NCI-H146 (cell line): Measurements from ENCODE around the gene CCDC38.

Experiments used
- DNase-seq: peaks from one replicate; lab custom pipeline; 2025; lab: John Stamatoyannopoulos, UW

Gene CCDC38

DNA sequence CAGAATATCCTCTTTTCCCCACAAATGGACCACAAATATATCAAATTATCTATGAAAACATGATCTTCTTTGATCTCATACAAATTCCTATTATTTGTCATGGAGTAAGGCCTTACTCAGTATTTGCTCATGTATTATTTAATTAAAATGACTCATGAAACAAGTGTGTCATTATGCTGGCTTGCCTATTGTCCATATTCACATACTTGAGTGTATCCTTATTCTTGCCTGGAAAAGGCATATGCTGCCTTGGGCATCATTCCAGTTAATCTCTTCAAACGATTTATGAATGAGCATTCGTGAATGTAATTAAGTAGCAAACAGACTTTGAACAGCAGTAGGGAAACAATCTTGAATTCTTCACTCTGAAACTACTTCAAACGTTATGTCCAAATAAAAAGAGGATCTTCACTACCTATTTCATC is 106.2 kb downstream of the CCDC38 start:
- DNase-seq = peak; percentile 25

DNA sequence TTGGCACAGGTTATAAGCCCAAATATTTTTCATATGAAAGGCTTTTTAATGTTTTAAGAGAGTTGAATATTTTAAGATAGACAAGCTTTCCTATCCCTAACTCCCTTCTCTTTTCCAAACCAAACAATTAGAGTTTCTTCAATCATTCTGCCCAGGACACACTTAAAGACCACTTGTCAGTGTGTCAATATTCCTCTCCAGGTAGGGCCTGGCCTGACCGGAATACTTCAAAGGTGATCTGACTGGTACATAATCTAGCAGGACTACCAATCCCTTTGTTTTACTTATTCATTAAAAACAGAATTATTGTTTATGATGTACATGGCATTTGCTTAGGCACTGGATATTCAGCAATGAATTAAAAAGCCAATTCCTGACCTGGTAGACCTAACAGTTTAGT is 107.8 kb downstream of the CCDC38 start:
- DNase-seq = no peak

DNA sequence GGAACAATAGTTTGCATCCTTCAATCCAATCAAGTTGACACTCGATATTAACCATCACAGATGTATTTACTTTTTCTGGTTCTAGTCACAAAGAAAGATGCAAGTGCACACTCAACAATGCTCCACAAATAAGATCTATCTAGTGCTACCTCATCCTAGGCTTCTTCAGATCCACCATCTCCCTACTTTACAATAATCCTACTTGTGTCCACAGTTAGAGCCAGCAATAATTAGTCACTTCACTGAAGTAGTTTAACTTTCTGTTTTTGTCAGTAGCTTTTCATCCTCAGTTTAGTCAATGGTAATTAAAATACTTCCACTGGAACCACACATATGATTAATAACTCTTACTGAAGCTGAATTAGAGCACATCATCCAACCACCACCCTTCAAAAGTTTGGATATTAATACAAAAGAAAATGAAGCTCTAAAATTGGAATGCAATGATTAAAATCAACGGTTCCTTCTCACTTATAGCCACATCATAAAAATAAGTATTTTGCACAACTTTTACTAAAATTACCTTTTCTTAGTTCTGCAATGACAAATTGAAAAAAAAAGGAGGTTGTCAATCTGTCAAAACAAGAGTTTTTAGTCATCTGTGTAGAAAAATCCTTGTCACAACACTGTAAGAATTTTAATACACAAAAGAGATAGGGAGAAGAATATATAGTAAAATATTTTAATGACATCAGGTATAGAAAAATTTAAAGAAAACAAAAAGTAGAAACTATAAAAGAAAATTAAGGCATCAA is 111.9 kb downstream of the CCDC38 start:
- no peak for DNase-seq

DNA sequence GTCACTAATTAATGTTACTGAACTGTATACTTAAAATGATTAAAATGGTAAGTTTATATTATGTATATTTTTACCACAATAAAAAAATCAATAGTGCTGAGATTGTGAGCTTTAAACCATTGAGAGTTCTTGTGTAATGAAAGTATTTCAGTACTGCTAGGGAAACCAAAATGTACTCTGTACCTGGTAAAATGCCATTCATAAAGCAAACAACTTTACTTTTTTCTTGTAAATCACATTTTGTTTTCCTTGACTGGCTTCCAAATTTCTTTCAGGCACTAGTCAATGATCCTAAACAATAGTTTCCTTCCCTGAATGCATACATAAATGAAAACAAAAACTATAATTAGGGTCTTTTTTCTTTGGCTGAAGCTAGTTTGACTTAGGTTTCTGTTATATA is 113.0 kb downstream of the CCDC38 start:
- no peak for DNase-seq

DNA sequence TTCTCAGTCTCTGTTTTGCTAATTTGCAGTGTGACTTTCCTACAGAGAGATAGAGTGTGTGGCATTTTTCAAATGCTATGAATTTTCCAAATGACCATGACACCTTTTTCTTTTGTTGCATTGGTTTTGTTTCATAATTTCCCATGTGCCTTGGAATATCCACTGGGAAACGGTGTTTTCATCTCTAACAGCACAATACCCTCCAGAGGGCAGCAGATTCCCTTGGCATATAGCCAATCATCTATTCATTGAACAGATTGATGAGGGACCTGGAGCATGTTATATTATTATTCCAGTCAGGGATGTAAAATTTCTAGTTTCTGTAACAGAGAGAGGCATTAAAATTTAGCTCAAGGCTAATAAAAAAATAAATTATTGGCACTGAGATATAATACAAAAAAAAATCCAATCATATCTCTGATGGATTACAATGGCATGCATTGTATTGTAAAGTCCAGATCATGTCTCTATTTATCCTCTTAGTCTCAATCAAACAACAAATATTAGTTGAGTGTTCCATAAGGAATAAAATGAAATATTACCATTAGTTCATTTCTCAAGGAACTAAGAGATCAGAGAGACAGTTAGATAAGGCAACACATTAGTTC is 122.2 kb downstream of the CCDC38 start:
- peak; percentile 65 for DNase-seq
